ENCODE results near the gene TMED8.

Gene TMED8

DNA sequence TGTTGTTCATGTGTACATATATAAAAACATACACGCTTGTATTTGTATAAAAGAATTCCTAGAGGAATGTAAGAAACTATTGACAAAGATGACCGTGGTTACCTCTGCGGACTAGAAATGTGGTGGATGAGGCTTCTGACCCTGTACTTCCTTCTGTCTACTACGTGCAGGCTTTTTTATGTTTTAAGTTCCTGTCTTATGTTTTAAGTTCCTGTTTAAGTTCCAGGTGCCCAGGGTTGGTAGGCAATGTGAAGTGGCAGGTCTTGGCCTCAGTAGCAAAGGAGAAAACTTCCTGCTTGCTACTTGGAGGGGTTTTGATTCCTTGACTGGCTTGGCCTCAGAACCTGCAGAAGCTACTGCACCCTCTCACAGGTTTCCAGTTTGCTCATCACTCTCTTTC, 67.8 kb downstream of the TMED8 start:
- TF ChIP-seq TAF1 (IDR thresholded peaks at IDR 0.05; ENCODE audit: low read depth, low read length) (no peak), SPI1 (IDR thresholded peaks at IDR 0.05; ENCODE audit: low read depth, low read length) (no peak), POU2F2 (IDR thresholded peaks at IDR 0.05; ENCODE audit: low read depth, low read length) (no peak), POLR2A (IDR thresholded peaks at IDR 0.05; ENCODE audit: low read depth, low read length) (no peak), PAX5 (IDR thresholded peaks at IDR 0.05; ENCODE audit: insufficient read depth, low read length, severe bottlenecking) (no peak), POLR2AphosphoS5 (IDR thresholded peaks at IDR 0.05; ENCODE audit: low read depth, low read length) (no peak)
- FAIRE-seq (no peak), DNase-seq (ENCODE audit: insufficient read length, low spot score) (no peak)

- FAIRE-seq (no peak), DNase-seq (ENCODE audit: insufficient read length, low spot score) (no peak)
- TF ChIP-seq SPI1 (IDR thresholded peaks at IDR 0.05; ENCODE audit: low read depth, low read length) (no peak), PAX5 (IDR thresholded peaks at IDR 0.05; ENCODE audit: insufficient read depth, low read length, severe bottlenecking) (no peak)
Measured at GRCh38 chr14:77306851-77307496, 69.9 kb downstream of the TMED8 start.

DNA sequence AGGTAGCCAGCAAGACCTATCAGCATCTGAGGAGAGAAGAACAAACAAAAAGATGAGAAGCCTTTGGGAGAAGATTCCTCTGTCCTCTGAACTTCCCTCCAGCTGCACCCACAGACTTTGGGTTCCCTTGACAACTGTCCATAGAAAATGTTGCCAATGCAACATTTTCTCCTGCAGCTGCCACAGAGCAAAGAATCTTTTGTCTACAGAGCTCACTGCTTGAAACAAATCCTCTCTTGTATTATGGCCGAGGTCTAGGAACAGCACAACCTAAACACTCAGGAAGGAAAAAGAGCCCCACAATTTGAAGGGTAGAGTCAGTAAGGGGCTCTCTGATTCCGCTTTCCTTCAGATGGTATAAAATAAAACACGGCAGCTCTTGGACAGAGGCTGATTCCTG, 70.5 kb downstream of the TMED8 start:
- DNase-seq (ENCODE audit: insufficient read length, low spot score): no peak
- FAIRE-seq: no peak
- no peak for TF ChIP-seq TAF1 (IDR thresholded peaks at IDR 0.05; ENCODE audit: low read depth, low read length)
- TF ChIP-seq PAX5 (IDR thresholded peaks at IDR 0.05; ENCODE audit: insufficient read depth, low read length, severe bottlenecking): no peak
- no peak for TF ChIP-seq POU2F2 (IDR thresholded peaks at IDR 0.05; ENCODE audit: low read depth, low read length)
- no peak for TF ChIP-seq POLR2A (IDR thresholded peaks at IDR 0.05; ENCODE audit: low read depth, low read length)
- TF ChIP-seq SPI1 (IDR thresholded peaks at IDR 0.05; ENCODE audit: low read depth, low read length): no peak
- TF ChIP-seq POLR2AphosphoS5 (IDR thresholded peaks at IDR 0.05; ENCODE audit: low read depth, low read length): no peak

DNA sequence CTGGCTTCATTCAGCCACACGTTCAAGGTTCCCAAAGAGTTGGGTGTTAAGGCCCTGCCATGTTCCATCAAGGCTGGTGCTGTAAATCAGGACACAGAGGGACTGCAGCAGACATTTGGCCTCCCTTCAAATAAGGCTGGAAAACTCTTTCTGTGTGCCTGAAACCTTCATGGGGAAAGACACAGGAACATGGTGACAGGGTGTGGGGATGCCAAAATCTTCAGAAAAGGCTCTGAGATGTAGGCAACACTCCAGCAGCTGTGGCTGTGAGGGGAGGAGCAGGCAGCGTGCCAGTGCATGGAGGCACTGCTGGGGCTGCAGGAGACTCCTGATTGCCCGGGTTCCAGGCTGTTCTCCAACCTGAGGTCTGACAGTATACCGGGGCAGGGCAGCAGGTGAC, 71.2 kb downstream of the TMED8 start:
- no peak for FAIRE-seq
- TF ChIP-seq POLR2AphosphoS5 (IDR thresholded peaks at IDR 0.05; ENCODE audit: low read depth, low read length): no peak
- no peak for TF ChIP-seq SPI1 (IDR thresholded peaks at IDR 0.05; ENCODE audit: low read depth, low read length)
- no peak for TF ChIP-seq POLR2A (IDR thresholded peaks at IDR 0.05; ENCODE audit: low read depth, low read length)
- no peak for TF ChIP-seq PAX5 (IDR thresholded peaks at IDR 0.05; ENCODE audit: insufficient read depth, low read length, severe bottlenecking)
- TF ChIP-seq POU2F2 (IDR thresholded peaks at IDR 0.05; ENCODE audit: low read depth, low read length): no peak
- no peak for TF ChIP-seq TAF1 (IDR thresholded peaks at IDR 0.05; ENCODE audit: low read depth, low read length)
- no peak for DNase-seq (ENCODE audit: insufficient read length, low spot score)

- no peak for DNase-seq (ENCODE audit: insufficient read length, low spot score)
- FAIRE-seq: no peak
- TF ChIP-seq TAF1 (IDR thresholded peaks at IDR 0.05; ENCODE audit: low read depth, low read length) (no peak), SPI1 (IDR thresholded peaks at IDR 0.05; ENCODE audit: low read depth, low read length) (no peak), PAX5 (IDR thresholded peaks at IDR 0.05; ENCODE audit: insufficient read depth, low read length, severe bottlenecking) (no peak), POU2F2 (IDR thresholded peaks at IDR 0.05; ENCODE audit: low read depth, low read length) (no peak), POLR2AphosphoS5 (IDR thresholded peaks at IDR 0.05; ENCODE audit: low read depth, low read length) (no peak), POLR2A (IDR thresholded peaks at IDR 0.05; ENCODE audit: low read depth, low read length) (no peak)
Measured at GRCh38 chr14:77303417-77304156, 73.3 kb downstream of the TMED8 start.

GRCh38 chr14:77302926-77303325, 74.0 kb downstream of the TMED8 start:
- DNase-seq (ENCODE audit: insufficient read length, low spot score) (no peak), FAIRE-seq (no peak)
- TF ChIP-seq PAX5 (IDR thresholded peaks at IDR 0.05; ENCODE audit: insufficient read depth, low read length, severe bottlenecking) (no peak), POU2F2 (IDR thresholded peaks at IDR 0.05; ENCODE audit: low read depth, low read length) (no peak), POLR2AphosphoS5 (IDR thresholded peaks at IDR 0.05; ENCODE audit: low read depth, low read length) (no peak), SPI1 (IDR thresholded peaks at IDR 0.05; ENCODE audit: low read depth, low read length) (no peak), TAF1 (IDR thresholded peaks at IDR 0.05; ENCODE audit: low read depth, low read length) (no peak), POLR2A (IDR thresholded peaks at IDR 0.05; ENCODE audit: low read depth, low read length) (no peak)

DNA sequence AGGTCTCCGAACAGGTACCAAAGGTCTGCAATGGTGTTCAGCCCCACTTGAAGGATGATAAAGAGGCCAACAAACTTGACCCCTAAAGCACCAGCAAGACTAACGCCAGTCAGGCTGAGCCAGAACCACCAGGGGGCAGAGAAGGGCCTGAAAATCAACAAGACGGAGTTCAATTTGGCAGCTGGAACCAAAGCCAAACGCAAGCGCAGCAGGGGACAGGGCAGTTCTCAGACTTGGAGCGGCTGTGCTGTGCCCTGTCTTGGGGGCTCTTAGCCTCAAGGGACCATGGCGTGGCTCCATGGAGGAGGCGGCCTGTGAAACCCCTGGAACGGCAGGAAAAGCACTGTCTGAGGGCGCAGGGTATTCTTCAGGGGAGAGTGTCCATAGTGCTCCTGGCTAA, 75.8 kb downstream of the TMED8 start:
- no peak for TF ChIP-seq SPI1 (IDR thresholded peaks at IDR 0.05; ENCODE audit: low read depth, low read length)
- no peak for TF ChIP-seq POU2F2 (IDR thresholded peaks at IDR 0.05; ENCODE audit: low read depth, low read length)
- TF ChIP-seq POLR2AphosphoS5 (IDR thresholded peaks at IDR 0.05; ENCODE audit: low read depth, low read length): no peak
- no peak for TF ChIP-seq TAF1 (IDR thresholded peaks at IDR 0.05; ENCODE audit: low read depth, low read length)
- no peak for TF ChIP-seq POLR2A (IDR thresholded peaks at IDR 0.05; ENCODE audit: low read depth, low read length)
- TF ChIP-seq PAX5 (IDR thresholded peaks at IDR 0.05; ENCODE audit: insufficient read depth, low read length, severe bottlenecking): no peak
- FAIRE-seq (peak; percentile 81), DNase-seq (ENCODE audit: insufficient read length, low spot score) (peak; percentile 49)

GRCh38 chr14:77299771-77300170, 77.1 kb downstream of the TMED8 start:
- no peak for TF ChIP-seq SPI1 (IDR thresholded peaks at IDR 0.05; ENCODE audit: low read depth, low read length)
- no peak for DNase-seq (ENCODE audit: insufficient read length, low spot score)
- no peak for FAIRE-seq

DNA sequence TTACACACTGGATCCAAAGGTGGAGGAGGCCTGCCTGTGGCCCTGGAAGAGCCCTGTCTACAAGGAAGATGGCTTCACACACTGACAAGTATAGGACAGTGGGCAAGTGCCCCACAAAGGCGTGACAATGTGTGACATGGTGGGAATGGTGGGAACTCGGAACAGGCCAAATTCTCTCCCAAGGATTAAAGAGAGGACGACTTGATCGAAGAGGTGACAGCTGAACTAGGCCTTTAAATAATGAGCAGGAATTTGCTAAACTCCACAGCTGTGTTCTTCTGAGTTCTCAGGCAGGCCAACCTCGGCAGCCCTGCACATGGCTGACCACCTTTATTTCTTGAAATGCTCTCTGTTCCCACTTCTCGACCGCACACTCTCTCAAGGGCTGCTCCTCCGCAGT, 80.0 kb downstream of the TMED8 start:
- DNase-seq (ENCODE audit: insufficient read length, low spot score) (no peak), FAIRE-seq (no peak)
- TF ChIP-seq PAX5 (IDR thresholded peaks at IDR 0.05; ENCODE audit: insufficient read depth, low read length, severe bottlenecking) (no peak), TAF1 (IDR thresholded peaks at IDR 0.05; ENCODE audit: low read depth, low read length) (no peak), SPI1 (IDR thresholded peaks at IDR 0.05; ENCODE audit: low read depth, low read length) (no peak), POLR2A (IDR thresholded peaks at IDR 0.05; ENCODE audit: low read depth, low read length) (no peak), POU2F2 (IDR thresholded peaks at IDR 0.05; ENCODE audit: low read depth, low read length) (no peak), POLR2AphosphoS5 (IDR thresholded peaks at IDR 0.05; ENCODE audit: low read depth, low read length) (no peak)

GRCh38 chr14:77296155-77296554, 80.7 kb downstream of the TMED8 start:
- DNase-seq (ENCODE audit: insufficient read length, low spot score) (no peak), FAIRE-seq (no peak)
- TF ChIP-seq POLR2A (IDR thresholded peaks at IDR 0.05; ENCODE audit: low read depth, low read length): no peak
- no peak for TF ChIP-seq SPI1 (IDR thresholded peaks at IDR 0.05; ENCODE audit: low read depth, low read length)
- TF ChIP-seq PAX5 (IDR thresholded peaks at IDR 0.05; ENCODE audit: insufficient read depth, low read length, severe bottlenecking): no peak
- TF ChIP-seq TAF1 (IDR thresholded peaks at IDR 0.05; ENCODE audit: low read depth, low read length): no peak
- TF ChIP-seq POLR2AphosphoS5 (IDR thresholded peaks at IDR 0.05; ENCODE audit: low read depth, low read length): no peak
- no peak for TF ChIP-seq POU2F2 (IDR thresholded peaks at IDR 0.05; ENCODE audit: low read depth, low read length)
